ENCODE measurements around the gene BAZ2B. TPM values are rescaled to one million over a fixed set of nuclear protein-coding genes. Genes with fewer than 3 reads are reported as not detected.

The BAZ2B gene
- total RNA-seq, 4 donors from 2014 or later: 46.8 to 72.8 (median 53.4) TPM

DNA sequence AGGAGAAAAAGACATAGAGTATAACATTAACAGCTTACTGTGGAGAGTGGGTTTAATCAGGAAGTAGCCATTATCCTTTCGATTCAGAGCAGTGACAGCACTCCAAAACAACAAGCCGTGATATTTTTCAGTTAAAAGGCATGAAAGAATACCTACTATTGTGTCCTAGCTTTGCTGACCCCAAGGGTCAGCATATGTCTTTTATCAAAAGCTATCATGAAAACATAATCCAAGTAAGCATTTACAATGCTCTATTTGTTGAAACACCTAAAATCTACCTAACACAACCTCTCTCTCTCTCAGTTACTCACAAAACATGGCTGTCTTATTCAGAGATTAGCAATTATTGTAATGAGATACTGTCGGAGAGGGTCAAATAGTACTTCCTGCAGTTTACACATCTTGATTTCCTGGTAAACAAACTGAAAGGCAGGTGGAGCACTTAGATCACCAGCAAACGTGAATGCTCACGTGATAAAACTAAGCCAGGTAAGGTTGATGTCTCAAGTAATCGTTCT lies 100.0 kb downstream of the BAZ2B start:
- TF ChIP-seq, protein P1, sequence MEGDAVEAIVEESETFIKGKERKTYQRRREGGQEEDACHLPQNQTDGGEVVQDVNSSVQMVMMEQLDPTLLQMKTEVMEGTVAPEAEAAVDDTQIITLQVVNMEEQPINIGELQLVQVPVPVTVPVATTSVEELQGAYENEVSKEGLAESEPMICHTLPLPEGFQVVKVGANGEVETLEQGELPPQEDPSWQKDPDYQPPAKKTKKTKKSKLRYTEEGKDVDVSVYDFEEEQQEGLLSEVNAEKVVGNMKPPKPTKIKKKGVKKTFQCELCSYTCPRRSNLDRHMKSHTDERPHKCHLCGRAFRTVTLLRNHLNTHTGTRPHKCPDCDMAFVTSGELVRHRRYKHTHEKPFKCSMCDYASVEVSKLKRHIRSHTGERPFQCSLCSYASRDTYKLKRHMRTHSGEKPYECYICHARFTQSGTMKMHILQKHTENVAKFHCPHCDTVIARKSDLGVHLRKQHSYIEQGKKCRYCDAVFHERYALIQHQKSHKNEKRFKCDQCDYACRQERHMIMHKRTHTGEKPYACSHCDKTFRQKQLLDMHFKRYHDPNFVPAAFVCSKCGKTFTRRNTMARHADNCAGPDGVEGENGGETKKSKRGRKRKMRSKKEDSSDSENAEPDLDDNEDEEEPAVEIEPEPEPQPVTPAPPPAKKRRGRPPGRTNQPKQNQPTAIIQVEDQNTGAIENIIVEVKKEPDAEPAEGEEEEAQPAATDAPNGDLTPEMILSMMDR (IDR thresholded peaks at IDR 0.05): no peak
- TF ChIP-seq POLR2A (IDR thresholded peaks at IDR 0.05): no peak
- WGBS, 2 donors: 2% methylated on average over 6 of the region's 6 CpGs
- DNase-seq (ENCODE audit: low spot score in 2 of 2): no peak
- intact Hi-C loops (cut with DNase I; ENCODE audit: low total_unique reads): no loop called here
- peak overlapping the region; percentile 19 for H3K4me3 ChIP-seq (ENCODE audit: low read depth, poor library complexity, severe bottlenecking)

DNA sequence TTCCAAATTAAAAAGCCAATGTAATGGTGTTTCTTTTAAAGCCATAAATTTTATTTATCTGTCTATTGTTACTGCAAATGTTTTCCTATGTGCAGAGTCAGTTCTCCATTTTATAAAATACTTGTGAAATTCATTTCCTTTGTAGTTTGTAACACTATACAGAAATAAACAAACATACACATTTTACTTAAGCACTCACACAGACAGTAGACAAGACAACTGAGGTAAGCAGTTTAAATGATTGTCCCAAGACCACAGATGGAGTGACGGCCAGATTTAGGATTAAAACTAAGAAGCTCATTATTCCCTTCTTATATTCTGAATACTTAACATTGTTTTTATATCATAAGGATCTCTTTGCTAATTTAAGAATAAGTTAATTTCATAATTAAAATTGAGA lies 100.9 kb downstream of the BAZ2B start:
- intact Hi-C loops (cut with DNase I; ENCODE audit: low total_unique reads): no loop called here
- DNase-seq (ENCODE audit: low spot score in 2 of 2): no peak
- no peak for TF ChIP-seq POLR2A (IDR thresholded peaks at IDR 0.05)
- TF ChIP-seq, protein P1 (IDR thresholded peaks at IDR 0.05): no peak
- 37 to 54% methylated on average over 1 of the region's 1 CpG for WGBS, 2 donors
- no peak overlapping the region for H3K4me3 ChIP-seq (ENCODE audit: low read depth, poor library complexity, severe bottlenecking)

DNA sequence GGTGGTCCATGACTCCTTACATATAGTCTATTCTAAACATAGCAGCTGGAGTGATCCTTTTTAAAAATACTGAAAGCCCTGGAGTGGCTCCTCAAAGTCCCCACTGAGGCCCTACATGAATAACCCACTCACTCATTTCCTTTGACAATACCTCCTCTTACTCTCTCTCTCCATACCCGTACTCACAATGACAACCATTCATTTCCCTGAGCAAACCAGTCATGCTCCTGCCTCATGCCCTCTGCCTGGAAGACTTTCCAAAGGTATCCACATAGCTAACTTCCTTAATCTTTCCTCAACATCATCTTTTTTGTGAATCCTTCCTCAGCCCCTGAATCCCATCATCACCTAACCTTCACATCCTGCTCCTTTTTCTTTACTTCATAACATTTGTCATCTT lies 102.6 kb downstream of the BAZ2B start:
- TF ChIP-seq, protein P1 (IDR thresholded peaks at IDR 0.05): no peak
- TF ChIP-seq POLR2A (IDR thresholded peaks at IDR 0.05): no peak
- intact Hi-C loops (cut with DNase I; ENCODE audit: low total_unique reads): no loop called here
- no peak overlapping the region for H3K4me3 ChIP-seq (ENCODE audit: low read depth, poor library complexity, severe bottlenecking)
- no peak for DNase-seq (ENCODE audit: low spot score in 2 of 2)
- WGBS, 2 donors: 93 to 94% methylated on average over 1 of the region's 1 CpG

DNA sequence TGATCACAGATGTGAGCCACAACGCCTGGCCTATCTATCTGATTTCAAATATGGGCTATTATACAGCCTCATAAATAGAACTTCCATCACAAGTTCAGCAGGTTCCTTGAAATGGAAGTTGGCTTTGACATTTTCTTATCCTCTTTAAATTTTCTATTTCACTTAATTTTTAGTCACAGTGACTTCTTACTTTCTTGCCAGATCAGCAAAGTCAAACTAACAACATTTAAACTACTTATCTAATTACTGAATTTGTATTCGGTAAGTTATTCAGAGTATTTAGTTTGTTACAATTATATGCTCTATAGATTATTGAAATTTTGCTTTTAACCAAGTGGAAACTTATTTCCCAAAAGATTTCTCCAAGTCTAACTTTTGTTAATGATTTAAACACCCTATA lies 108.2 kb downstream of the BAZ2B start:
- TF ChIP-seq, protein P1 (IDR thresholded peaks at IDR 0.05): no peak
- no peak for TF ChIP-seq POLR2A (IDR thresholded peaks at IDR 0.05)
- intact Hi-C loops (cut with DNase I; ENCODE audit: low total_unique reads): no loop called here
- 94 to 96% methylated on average over 2 of the region's 2 CpGs for WGBS, 2 donors
- no peak for DNase-seq (ENCODE audit: low spot score in 2 of 2)
- H3K4me3 ChIP-seq (ENCODE audit: low read depth, poor library complexity, severe bottlenecking): no peak overlapping the region

DNA sequence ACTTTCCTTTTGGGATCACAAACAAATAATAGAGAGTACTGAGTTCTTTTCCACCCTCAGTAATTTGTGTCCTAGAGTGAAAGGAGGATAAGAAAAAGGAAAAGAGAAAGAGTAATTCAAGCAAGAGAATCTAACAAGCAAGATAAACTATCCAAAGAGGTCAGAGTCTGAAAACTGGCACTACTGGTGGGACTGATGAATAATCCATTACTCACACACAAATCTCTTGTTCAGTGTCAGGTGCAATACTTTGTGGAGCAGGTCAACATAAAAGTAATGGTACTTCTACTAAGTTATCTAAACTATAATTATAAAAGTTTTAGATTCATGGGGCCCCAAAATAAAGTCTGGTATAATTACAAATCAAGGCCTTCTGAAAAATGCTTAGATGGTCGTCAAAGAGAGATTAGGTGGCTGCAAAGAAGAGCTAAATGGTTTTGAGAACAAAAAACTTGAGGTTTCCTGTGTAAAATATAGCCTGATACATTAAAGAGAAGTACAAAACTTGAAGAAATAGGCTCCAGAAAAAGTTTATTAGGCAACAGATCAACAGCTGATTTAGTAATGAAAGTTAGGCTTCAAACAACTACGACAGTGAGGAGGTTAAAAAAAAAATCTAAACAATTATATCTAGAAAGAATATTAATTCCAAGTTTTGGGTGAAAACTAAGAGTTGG lies 109.4 kb downstream of the BAZ2B start:
- DNase-seq (ENCODE audit: low spot score in 2 of 2): no peak
- H3K4me3 ChIP-seq (ENCODE audit: low read depth, poor library complexity, severe bottlenecking): no peak overlapping the region
- WGBS, 2 donors: 79 to 81% methylated on average over 2 of the region's 2 CpGs
- intact Hi-C loops (cut with DNase I; ENCODE audit: low total_unique reads): no loop called here
- TF ChIP-seq, protein P1 (IDR thresholded peaks at IDR 0.05): no peak
- no peak for TF ChIP-seq POLR2A (IDR thresholded peaks at IDR 0.05)

DNA sequence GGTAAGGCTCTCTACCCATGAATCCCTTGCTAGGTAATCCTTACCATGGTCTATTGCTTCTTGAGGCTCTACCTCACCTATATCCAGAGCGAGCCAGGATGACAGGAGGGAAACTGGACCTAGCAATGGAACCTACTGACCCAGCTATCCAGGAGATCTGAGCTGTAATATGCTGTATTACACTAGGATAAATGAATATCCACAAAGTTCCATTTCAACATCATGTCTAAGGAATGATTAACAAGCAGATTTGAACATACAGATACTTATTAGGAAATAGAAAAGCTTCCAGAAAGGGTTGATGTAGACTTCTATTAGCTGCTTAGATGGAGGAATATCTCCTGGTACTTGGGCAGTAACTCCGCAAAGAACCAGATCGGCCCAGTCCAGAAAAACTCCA lies 110.1 kb downstream of the BAZ2B start:
- no peak overlapping the region for H3K4me3 ChIP-seq (ENCODE audit: low read depth, poor library complexity, severe bottlenecking)
- DNase-seq (ENCODE audit: low spot score in 2 of 2): no peak
- TF ChIP-seq, protein P1 (IDR thresholded peaks at IDR 0.05): no peak
- TF ChIP-seq POLR2A (IDR thresholded peaks at IDR 0.05): no peak
- intact Hi-C loops (cut with DNase I; ENCODE audit: low total_unique reads): no loop called here
- WGBS, 2 donors: 89 to 98% methylated on average over 3 of the region's 3 CpGs

Measured in lower leg skin (tissue), 4 donors.